Measurements from ENCODE around the gene MATCAP1. TPM values are rescaled to one million over a fixed set of nuclear protein-coding genes. Genes with fewer than 3 reads are reported as not detected.

The MATCAP1 gene
- total and polyA plus RNA-seq, 2 donors (not counting 1 experiment from before 2014, with no cell fraction given), result 6.2 to 8.9 TPM

- no peak overlapping the region for H3K27ac Mint-ChIP-seq
- Histone ChIP-seq H3K4me2 (replicated peaks; ENCODE audit: low read depth, low read length, poor library complexity, severe bottlenecking) (peak overlapping the region; percentile 98), H3K27me3 (replicated peaks in 1 of 4; ENCODE audit: control extremely low read depth in 1 of 4, control insufficient read depth in 3 of 4, insufficient read depth in 4 of 4, low read length in 3 of 4) (peaks cover 0 to 86% (median 53%) of the 10 kb centered on the region in 4 experiments), H3K27ac (ENCODE audit: low read length in 2 of 2) (no peak overlapping the region), H4K20me1 (ENCODE audit: control insufficient read depth, insufficient read depth, low read length, poor library complexity, severe bottlenecking) (peaks cover 4% of the 10 kb centered on the region), H3K4me3 (ENCODE audit: control extremely low read depth in 1 of 5, extremely low read depth in 1 of 5, insufficient read depth in 1 of 5, low read depth in 2 of 5, low read length in 4 of 5) (peak overlapping the region in 4 of 5 experiments; percentile 25 to 59 (median 48)), H2AFZ (ENCODE audit: insufficient read depth, low read depth, low read length, poor library complexity, severe bottlenecking) (peak overlapping the region; percentile 50), H3K79me2 (ENCODE audit: control insufficient read depth, insufficient read depth, low read length) (no peaks in the 10 kb centered on the region), H3K9me3 (ENCODE audit: control extremely low read depth in 1 of 3, control insufficient read depth in 2 of 3, insufficient read depth in 1 of 3, low read length in 2 of 3) (peaks cover 0 to 25% (median 0%) of the 10 kb centered on the region in 3 donors), H3K4me1 (ENCODE audit: control insufficient read depth in 2 of 2, insufficient read depth in 2 of 2, low read length in 2 of 2) (peaks cover 47 to 51% of the 10 kb centered on the region in 2 donors), H3K36me3 (replicated peaks in 1 of 2; ENCODE audit: control extremely low read depth in 1 of 2, control insufficient read depth in 1 of 2, extremely low read depth in 1 of 2, insufficient read depth in 2 of 2, low read length in 1 of 2) (no peaks in the 10 kb centered on the region), H3K9ac (ENCODE audit: low read length) (peak overlapping the region; percentile 63)
- H3K27me3 Mint-ChIP-seq, result peaks cover 64% of the 10 kb centered on the region
- ATAC-seq (ENCODE audit: low read depth) (peak; percentile 80), DNase-seq (peak; percentile 72)
- no peak for TF ChIP-seq EZH2 (IDR thresholded peaks at IDR 0.05; ENCODE audit: borderline replicate concordance, insufficient read depth, low read depth, low read length, poor library complexity, severe bottlenecking)
- TF ChIP-seq CTCF (IDR thresholded peaks at IDR 0.05), result no peak
- peak overlapping the region; percentile 87 for H3K4me3 Mint-ChIP-seq
- CTCF ChIA-PET, result interaction anchor here (0.7 to 3.6 kb wide), 9 partner anchors 11 to 53 kb away, joined by 3 to 15 read pairs (median 4); partner anchors contain the start of genes FBXL8, TMEM208 and TRADD
- intact Hi-C loops (cut with micrococcal nuclease), result no loop called here
- H3K4me1 Mint-ChIP-seq, result peaks cover 39% of the 10 kb centered on the region
- POLR2A ChIA-PET, result no interaction called here
- no peaks in the 10 kb centered on the region for H3K9me3 Mint-ChIP-seq (ENCODE audit: insufficient read depth)
- WGBS (ENCODE audit: insufficient coverage), result under 1% methylated on average over 71 of the region's 71 CpGs
Measured at GRCh38 chr16:67173808-67174705, 9.7 kb downstream of the MATCAP1 start.

- Histone ChIP-seq H3K4me1 (ENCODE audit: control insufficient read depth in 2 of 2, insufficient read depth in 2 of 2, low read length in 2 of 2) (peaks cover 45 to 48% of the 10 kb centered on the region in 2 donors), H3K9me3 (ENCODE audit: control extremely low read depth in 1 of 3, control insufficient read depth in 2 of 3, insufficient read depth in 1 of 3, low read length in 2 of 3) (peaks cover 0 to 26% (median 0%) of the 10 kb centered on the region in 3 donors), H3K4me2 (replicated peaks; ENCODE audit: low read depth, low read length, poor library complexity, severe bottlenecking) (peak overlapping the region; percentile 98), H3K27me3 (replicated peaks in 1 of 4; ENCODE audit: control extremely low read depth in 1 of 4, control insufficient read depth in 3 of 4, insufficient read depth in 4 of 4, low read length in 3 of 4) (peaks cover 0 to 87% (median 60%) of the 10 kb centered on the region in 4 experiments), H2AFZ (ENCODE audit: insufficient read depth, low read depth, low read length, poor library complexity, severe bottlenecking) (peak overlapping the region; percentile 50), H4K20me1 (ENCODE audit: control insufficient read depth, insufficient read depth, low read length, poor library complexity, severe bottlenecking) (no peaks in the 10 kb centered on the region), H3K79me2 (ENCODE audit: control insufficient read depth, insufficient read depth, low read length) (no peaks in the 10 kb centered on the region), H3K27ac (ENCODE audit: low read length in 2 of 2) (no peak overlapping the region), H3K36me3 (replicated peaks in 1 of 2; ENCODE audit: control extremely low read depth in 1 of 2, control insufficient read depth in 1 of 2, extremely low read depth in 1 of 2, insufficient read depth in 2 of 2, low read length in 1 of 2) (no peaks in the 10 kb centered on the region), H3K4me3 (ENCODE audit: control extremely low read depth in 1 of 5, extremely low read depth in 1 of 5, insufficient read depth in 1 of 5, low read depth in 2 of 5, low read length in 4 of 5) (peak overlapping the region in 1 of 5 experiments; percentile 59), H3K9ac (ENCODE audit: low read length) (peak overlapping the region; percentile 63)
- ATAC-seq (ENCODE audit: low read depth), result no peak
- 100% methylated on average over 1 of the region's 1 CpG for WGBS (ENCODE audit: insufficient coverage)
- intact Hi-C loops (cut with micrococcal nuclease), result no loop called here
- TF ChIP-seq EZH2 (IDR thresholded peaks at IDR 0.05; ENCODE audit: borderline replicate concordance, insufficient read depth, low read depth, low read length, poor library complexity, severe bottlenecking) (no peak), CTCF (IDR thresholded peaks at IDR 0.05) (no peak)
- peak overlapping the region; percentile 87 for H3K4me3 Mint-ChIP-seq
- DNase-seq, result no peak
- POLR2A ChIA-PET, result no interaction called here
- peaks cover 36% of the 10 kb centered on the region for H3K4me1 Mint-ChIP-seq
- peaks cover 63% of the 10 kb centered on the region for H3K27me3 Mint-ChIP-seq
- no peaks in the 10 kb centered on the region for H3K9me3 Mint-ChIP-seq (ENCODE audit: insufficient read depth)
- no peak overlapping the region for H3K27ac Mint-ChIP-seq
- CTCF ChIA-PET, result interaction anchor here (0.7 to 1.8 kb wide), 4 partner anchors 10 to 1357 kb away, joined by 3 to 6 read pairs (median 4); no protein-coding TSS in a partner anchor
Measured at GRCh38 chr16:67173323-67173722, 10.4 kb downstream of the MATCAP1 start.

Measured in B cell (primary cell).